H9 (cell line): ENCODE results near the gene SLC4A5. TPM values are rescaled to one million over a fixed set of nuclear protein-coding genes. Genes with fewer than 3 reads are reported as not detected.

Experiments
- DNase-seq: peaks from one replicate; pipeline ENCODE4 v3.0.0-alpha.2; 2017
- H2AFZ ChIP-seq: one replicate; pipeline ENCODE4 v1.6.1; 2013; ENCODE audit warnings: mild to moderate bottlenecking, low read length, control low read depth, moderate library complexity
- H2AK5ac ChIP-seq: 2 replicates; pipeline ENCODE4 v1.6.1; 2013; ENCODE audit warnings: low read length, control low read depth, mixed read lengths; ENCODE audit not compliant: insufficient read length
- H2BK120ac ChIP-seq: one replicate; pipeline ENCODE4 v1.6.1; 2013; ENCODE audit warnings: low read depth, mild to moderate bottlenecking, low read length, control low read depth, inconsistent platforms; ENCODE audit not compliant: poor library complexity, severe bottlenecking
- H2BK12ac ChIP-seq: 2 replicates; pipeline ENCODE4 v1.6.1; 2013; ENCODE audit warnings: low read length, control low read depth, mixed read lengths, low read depth; ENCODE audit not compliant: insufficient read length
- H2BK15ac ChIP-seq: 2 replicates; pipeline ENCODE4 v1.6.1; 2013; ENCODE audit warnings: low read depth, low read length, control low read depth
- H2BK20ac ChIP-seq: one replicate; pipeline ENCODE4 v1.6.1; 2013; ENCODE audit warnings: low read depth, mild to moderate bottlenecking, low read length, control low read depth, inconsistent platforms; ENCODE audit not compliant: poor library complexity, severe bottlenecking
- H2BK5ac ChIP-seq: 2 replicates; pipeline ENCODE4 v1.6.1; 2013; ENCODE audit warnings: low read length, control low read depth, mixed read lengths; ENCODE audit not compliant: insufficient read length
- H3K14ac ChIP-seq: 2 replicates; pipeline ENCODE4 v1.6.1; 2013; ENCODE audit warnings: low read length, control low read depth; ENCODE audit not compliant: insufficient read depth
- H3K18ac ChIP-seq: 2 replicates; pipeline ENCODE4 v1.6.1; 2013; ENCODE audit warnings: low read depth, mild to moderate bottlenecking, mixed read lengths, low read length, control low read depth; ENCODE audit not compliant: insufficient read length
- H3K23ac ChIP-seq: 2 replicates; pipeline ENCODE4 v1.6.1; 2013; ENCODE audit warnings: low read length, control low read depth, mixed read lengths, low read depth; ENCODE audit not compliant: insufficient read length
- H3K23me2 ChIP-seq: 2 replicates; pipeline ENCODE4 v1.6.1; 2013; ENCODE audit warnings: low read depth, mild to moderate bottlenecking, mixed read lengths, low read length, control low read depth; ENCODE audit not compliant: insufficient read length, poor library complexity, severe bottlenecking
- H3K27ac ChIP-seq: 2 replicates; pipeline ENCODE4 v1.5.1; 2013; ENCODE audit warnings: low read length, control low read depth, mixed read lengths, low read depth; ENCODE audit not compliant: insufficient read length
- H3K27me3 ChIP-seq: 2 replicates; pipeline ENCODE4 v1.6.1; 2013; ENCODE audit warnings: low read length, control low read depth, inconsistent platforms; ENCODE audit not compliant: insufficient read depth
- H3K4ac ChIP-seq: 2 replicates; pipeline ENCODE4 v1.6.1; 2013; ENCODE audit warnings: low read depth, mild to moderate bottlenecking, control low read depth, inconsistent platforms, low read length, moderate library complexity
- H3K4me1 ChIP-seq: 2 replicates; pipeline ENCODE4 v1.6.1; 2013; ENCODE audit warnings: low read length, control low read depth, inconsistent platforms; ENCODE audit not compliant: insufficient read depth
- H3K4me2 ChIP-seq: 2 replicates; pipeline ENCODE4 v1.6.1; 2013; ENCODE audit warnings: low read length, control low read depth, mixed read lengths; ENCODE audit not compliant: insufficient read length, insufficient read depth
- H3K56ac ChIP-seq: 2 replicates; pipeline ENCODE4 v1.6.1; 2013; ENCODE audit warnings: low read depth, mild to moderate bottlenecking, mixed read lengths, low read length, control low read depth; ENCODE audit not compliant: insufficient read length
- H3K79me1 ChIP-seq: 2 replicates; pipeline ENCODE4 v1.6.1; 2013; ENCODE audit warnings: low read depth, mild to moderate bottlenecking, moderate library complexity, low read length, control low read depth, inconsistent platforms; ENCODE audit not compliant: insufficient read depth, poor library complexity, severe bottlenecking
- H3K79me2 ChIP-seq: 2 replicates; pipeline ENCODE4 v1.6.1; 2013; ENCODE audit warnings: low read length, control low read depth, inconsistent platforms; ENCODE audit not compliant: insufficient read depth
- H3K9ac ChIP-seq: 2 replicates; pipeline ENCODE4 v1.6.1; 2013; ENCODE audit warnings: low read length, control low read depth, mixed read lengths; ENCODE audit not compliant: insufficient read length; ENCODE audit errors: extremely low read depth
- H3K9me3 ChIP-seq: one replicate; pipeline ENCODE4 v1.6.1; 2013; ENCODE audit warnings: low read depth, low read length, inconsistent platforms; ENCODE audit not compliant: control insufficient read depth
- H3T11ph ChIP-seq: one replicate; pipeline ENCODE4 v1.6.1; 2013; ENCODE audit warnings: mild to moderate bottlenecking, low read length, control low read depth, inconsistent platforms
- H4K20me1 ChIP-seq: one replicate; pipeline ENCODE4 v1.6.1; 2013; ENCODE audit not compliant: control insufficient read depth, insufficient read length, insufficient read depth
- H4K5ac ChIP-seq: 2 replicates; pipeline ENCODE4 v1.6.1; 2013; ENCODE audit warnings: low read depth, mild to moderate bottlenecking, mixed read lengths, low read length, control low read depth; ENCODE audit not compliant: insufficient read length
- H4K8ac ChIP-seq: replicated peaks from 2 replicates; pipeline ENCODE4 v1.6.1; 2013; ENCODE audit warnings: low read length, control low read depth, mixed read lengths, low read depth; ENCODE audit not compliant: insufficient read length
- H4K91ac ChIP-seq: 2 replicates; pipeline ENCODE4 v1.6.1; 2013; ENCODE audit warnings: low read depth, mild to moderate bottlenecking, moderate library complexity, mixed read lengths, low read length, control low read depth; ENCODE audit not compliant: insufficient read length
- H3K27ac Mint-ChIP-seq, 3 experiments: 2 replicates in 2 of 3; 3 replicates in 1 of 3; pipeline ENCODE4 v1.8.0; 2020 to 2021; ENCODE audit warnings: mixed read lengths in 3 of 3, mild to moderate bottlenecking in 1 of 3, moderate library complexity in 1 of 3
- H3K27me3 Mint-ChIP-seq: 2 replicates; pipeline ENCODE4 v1.8.0; 2021; ENCODE audit warnings: low read depth, mild to moderate bottlenecking, moderate library complexity, mixed read lengths
- H3K36me3 Mint-ChIP-seq, 3 experiments: 2 replicates in 2 of 3; 3 replicates in 1 of 3; pipeline ENCODE4 v1.8.0; 2020 to 2021; ENCODE audit warnings: low read depth in 3 of 3, mixed read lengths in 3 of 3; ENCODE audit not compliant: insufficient read depth in 1 of 3
- H3K4me1 Mint-ChIP-seq, 2 experiments: 2 replicates each; pipeline ENCODE4 v1.8.0; 2020; ENCODE audit warnings: mixed read lengths in 2 of 2
- H3K4me3 Mint-ChIP-seq, 2 experiments: 2 replicates in 1 of 2; 3 replicates in 1 of 2; pipeline ENCODE4 v1.8.0; 2020 to 2021; ENCODE audit warnings: mild to moderate bottlenecking in 2 of 2, mixed read lengths in 2 of 2, moderate library complexity in 1 of 2
- H3K9me3 Mint-ChIP-seq, 2 experiments: 2 replicates in 1 of 2; 3 replicates in 1 of 2; pipeline ENCODE4 v1.8.0; 2020; ENCODE audit warnings: mild to moderate bottlenecking in 2 of 2, mixed read lengths in 2 of 2, moderate library complexity in 1 of 2
- CTCF ChIP-seq: fragments of 200-600 bp; sonication (generic); conservative IDR thresholded peaks from 3 replicates; pipeline ENCODE4 v1.8.0; 2021; ENCODE audit warnings: antibody characterized with exemption, mild to moderate bottlenecking
- WGBS: extraction: QIAGEN DNeasy Blood & Tissue Kit; methylation state at CpG from one replicate; pipeline ENCODE4 v1.1.7; 2013; ENCODE audit warnings: missing lambda C conversion rate, low lambda C conversion rate, mixed read lengths; ENCODE audit not compliant: insufficient read length; ENCODE audit errors: extremely low coverage; 5-methylcytosine and 5-hydroxymethylcytosine counted together
- total RNA-seq: library from RNA; stranded (reverse); gene quantifications from 2 replicates; pipeline ENCODE4 v1.2.1, GENCODE V29; 2021

SLC4A5 gene
- total RNA-seq, 1 experiment from 2014 or later, result 0.50 TPM

DNA sequence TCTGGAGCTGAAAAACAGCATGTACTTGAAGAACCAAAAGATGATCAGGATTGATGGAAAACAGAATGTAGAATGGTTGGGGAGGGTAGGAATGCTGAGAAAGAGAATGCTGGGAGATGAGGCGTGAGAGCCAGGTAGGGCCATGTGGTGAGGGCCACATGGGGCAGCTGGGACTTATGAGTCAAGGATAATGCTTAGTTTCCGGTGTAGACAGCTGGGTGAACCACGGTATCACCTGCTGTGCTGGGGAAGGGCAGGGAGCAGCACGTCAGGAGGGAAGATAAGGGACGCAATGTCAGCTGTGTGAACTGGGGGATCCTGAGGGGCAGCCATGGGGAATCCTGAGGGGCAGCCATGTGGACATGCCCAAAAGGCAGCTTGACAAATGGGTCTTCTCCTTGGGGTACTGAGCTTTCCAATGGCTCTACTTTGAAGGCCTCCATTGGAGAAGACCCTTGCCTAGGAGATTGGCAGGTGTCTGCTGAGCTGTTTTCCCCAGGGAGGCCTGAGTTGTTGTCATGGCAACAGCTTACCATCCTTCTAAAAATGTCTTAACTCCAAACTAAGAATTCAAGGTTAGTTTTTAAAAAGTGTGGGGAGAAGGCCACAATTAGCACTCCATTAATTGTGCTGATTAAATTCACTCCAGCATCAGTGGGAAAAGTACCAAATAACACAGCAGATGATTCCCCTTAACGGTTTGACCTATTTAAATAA lies 93.7 kb downstream of the SLC4A5 start:
- Mint-ChIP-seq H3K4me1 (no peaks in the 10 kb centered on the region), H3K4me3 (no peak overlapping the region), H3K9me3 (no peaks in the 10 kb centered on the region), H3K36me3 (no peaks in the 10 kb centered on the region; a peak in 2 of 7 replicates), H3K27ac (no peak overlapping the region), H3K27me3 (peaks cover 11% of the 10 kb centered on the region)
- no peak for TF ChIP-seq CTCF
- Histone ChIP-seq H2BK20ac (no peak overlapping the region), H2BK120ac (no peak overlapping the region), H3K23me2 (no peaks in the 10 kb centered on the region), H3T11ph (no peak overlapping the region), H3K79me1 (no peaks in the 10 kb centered on the region), H3K79me2 (no peaks in the 10 kb centered on the region), H4K91ac (no peak overlapping the region), H3K18ac (no peak overlapping the region), H2AFZ (no peak overlapping the region), H4K5ac (no peak overlapping the region), H3K4me2 (no peak overlapping the region), H2BK5ac (no peak overlapping the region), H4K8ac (no peak overlapping the region), H2BK12ac (no peak overlapping the region), H4K20me1 (no peaks in the 10 kb centered on the region), H3K9ac (no peak overlapping the region), H3K27ac (no peak overlapping the region), H3K4me1 (no peaks in the 10 kb centered on the region), H3K14ac (no peak overlapping the region), H3K27me3 (no peaks in the 10 kb centered on the region), H2BK15ac (no peak overlapping the region), H3K9me3 (no peaks in the 10 kb centered on the region), H2AK5ac (no peak overlapping the region), H3K23ac (no peak overlapping the region), H3K56ac (no peak overlapping the region), H3K4ac (no peak overlapping the region)
- no CpG with 5 or more reads among the region's 6 CpGs for WGBS
- no peak for DNase-seq
